RWPE2 (cell line): ENCODE data around the gene DDX28.
"Not testable (repeated sequence)": the region's sequence is repeated elsewhere in the genome, so short reads cannot be mapped to it uniquely, and the experiment has no call there.

Experiments
- ATAC-seq: fragments of 200-7000 bp; cut with Tn5 transposase; 3 replicates; pipeline ENCODE4 v1.9.1; 2021; ENCODE audit warnings: low read depth
- DNase-seq: peaks from one replicate; pipeline ENCODE4 v3.0.0-alpha.2; 2020; ENCODE audit warnings: low spot score
- H3K27ac ChIP-seq: fragments of 450-650 bp; 2 replicates; pipeline ENCODE4 v1.5.1; 2017; ENCODE audit warnings: mild to moderate bottlenecking; ENCODE audit not compliant: poor library complexity, severe bottlenecking
- H3K27me3 ChIP-seq: fragments of 250-450 bp; sonication (Bioruptor Pico); 2 replicates; pipeline ENCODE4 v1.5.1; 2021; ENCODE audit warnings: mild to moderate bottlenecking, moderate library complexity; ENCODE audit not compliant: insufficient read depth, poor library complexity, severe bottlenecking
- H3K36me3 ChIP-seq: fragments of 250-450 bp; sonication (Bioruptor Pico); 2 replicates; pipeline ENCODE4 v1.5.1; 2020; ENCODE audit warnings: low read depth, mild to moderate bottlenecking, moderate library complexity
- H3K4me1 ChIP-seq: fragments of 250-450 bp; sonication (Bioruptor Pico); 2 replicates; pipeline ENCODE4 v1.5.1; 2021; ENCODE audit warnings: mild to moderate bottlenecking, moderate library complexity; ENCODE audit not compliant: insufficient read depth, poor library complexity, severe bottlenecking
- H3K4me3 ChIP-seq: fragments of 250-450 bp; sonication (Bioruptor Pico); 2 replicates; pipeline ENCODE4 v1.5.1; 2021; ENCODE audit warnings: mild to moderate bottlenecking, moderate library complexity; ENCODE audit not compliant: severe bottlenecking
- H3K9me3 ChIP-seq: fragments of 250-450 bp; sonication (Bioruptor Pico); 2 replicates; pipeline ENCODE4 v1.5.1; 2021; ENCODE audit warnings: mild to moderate bottlenecking, moderate library complexity; ENCODE audit not compliant: severe bottlenecking
- CTCF ChIP-seq: fragments of 450-650 bp; IDR thresholded peaks from one replicate; pipeline ENCODE4 v1.5.1; 2017; ENCODE audit warnings: mild to moderate bottlenecking, moderate library complexity; ENCODE audit not compliant: poor library complexity, severe bottlenecking

Gene DDX28

GRCh38 chr16:67976205-67976604 is 46.8 kb downstream of the DDX28 start:
- ATAC-seq (no peak), DNase-seq (no peak)
- no peaks in the 10 kb centered on the region for H3K4me1 ChIP-seq
- no peaks in the 10 kb centered on the region for H3K27me3 ChIP-seq
- no peak overlapping the region for H3K4me3 ChIP-seq
- H3K36me3 ChIP-seq = no peaks in the 10 kb centered on the region
- TF ChIP-seq CTCF = no peak
- no peaks in the 10 kb centered on the region for H3K9me3 ChIP-seq
- H3K27ac ChIP-seq = no peak overlapping the region

- ATAC-seq (no peak), DNase-seq (no peak)
- TF ChIP-seq CTCF = no peak
- H3K4me3 ChIP-seq = no peak overlapping the region
- H3K27ac ChIP-seq = no peak overlapping the region
- H3K27me3 ChIP-seq = no peaks in the 10 kb centered on the region
- H3K4me1 ChIP-seq = no peaks in the 10 kb centered on the region
- H3K36me3 ChIP-seq = no peaks in the 10 kb centered on the region
- no peaks in the 10 kb centered on the region for H3K9me3 ChIP-seq
These were observed 47.5 kb downstream of the DDX28 start for GRCh38 chr16:67975321-67976105.

- H3K36me3 ChIP-seq, H3K27me3 ChIP-seq, H3K9me3 ChIP-seq, H3K4me1 ChIP-seq, H3K4me3 ChIP-seq, DNase-seq, H3K27ac ChIP-seq, ATAC-seq: not testable (repeated sequence)
These were observed 50.7 kb downstream of the DDX28 start for GRCh38 chr16:67972285-67972684.

GRCh38 chr16:67971111-67971510 is 51.9 kb downstream of the DDX28 start:
- no peak for TF ChIP-seq CTCF
- H3K36me3 ChIP-seq = 0 out of 2 replicates have a peak, but pooled peaks cover 7% of the 10 kb centered on the region
- no peak overlapping the region for H3K27ac ChIP-seq
- DNase-seq = no peak
- no peaks in the 10 kb centered on the region for H3K27me3 ChIP-seq
- H3K4me1 ChIP-seq = peaks cover 13% of the 10 kb centered on the region
- ATAC-seq = no peak
- H3K4me3 ChIP-seq = no peak overlapping the region
- H3K9me3 ChIP-seq = no peaks in the 10 kb centered on the region
